GM23338 (cell line): ENCODE measurements around the gene NME1. TPM values are rescaled to one million over a fixed set of nuclear protein-coding genes. Genes with fewer than 3 reads are reported as not detected.

Experiments
- REST ChIP-seq: IDR thresholded peaks from one replicate; pipeline ENCODE4 v1.6.1; 2018; ENCODE audit warnings: antibody characterized with exemption; ENCODE audit not compliant: unreplicated experiment
- polyA plus RNA-seq: library from polyadenylated mRNA; unstranded; fragments of >200 nt; fragmentation: Nextera tagmentation; extraction: Ambion mirVana; gene quantifications from 2 replicates; pipeline ENCODE4 v1.2.1, GENCODE V29; 2016
- total RNA-seq: library from RNA; depleted of rRNA; stranded (reverse); fragments of >200 nt; shearing (Covaris generic); gene quantifications from 2 replicates; pipeline ENCODE4 v1.2.3, GENCODE V29; 2014; rRNA removed

NME1 gene
- total and polyA plus RNA-seq, 2 experiments from 2014 or later, result 159 to 534 TPM

GRCh38 chr17:51203838-51204237 lies 50.5 kb downstream of the NME1 start (continued):
- TF ChIP-seq REST, result no peak

Other genes starting within 250 kb of the NME1 start
- 45.0 and 62.3 TPM in 2 replicates for gene SPAG9, start 32.7 kb upstream of the NME1 start, total RNA-seq
- 13.7 and 15.1 TPM in 2 replicates for gene SPAG9, start 32.7 kb upstream of the NME1 start, polyA plus RNA-seq
- gene NME2, start 12.9 kb downstream of the NME1 start, total RNA-seq, result 636 and 667 TPM in 2 replicates
- 939 and 961 TPM in 2 replicates for gene NME2, start 12.9 kb downstream of the NME1 start, polyA plus RNA-seq
- 62.0 and 63.9 TPM in 2 replicates for gene MBTD1, start 106.5 kb downstream of the NME1 start, total RNA-seq
- 17.4 and 19.1 TPM in 2 replicates for gene MBTD1, start 106.5 kb downstream of the NME1 start, polyA plus RNA-seq
- gene UTP18, start 107.0 kb downstream of the NME1 start, total RNA-seq, result 79.4 and 92.8 TPM in 2 replicates
- gene UTP18, start 107.0 kb downstream of the NME1 start, polyA plus RNA-seq, result 86.8 and 87.9 TPM in 2 replicates